ENCODE results near the gene DRC7. TPM values are rescaled to one million over a fixed set of nuclear protein-coding genes. Genes with fewer than 3 reads are reported as not detected.
"Not testable (repeated sequence)": the region's sequence is repeated elsewhere in the genome, so short reads cannot be mapped to it uniquely, and the experiment has no call there.

The DRC7 gene
- polyA plus RNA-seq, 4 donors = 0.37 TPM; not detected in 3

DNA sequence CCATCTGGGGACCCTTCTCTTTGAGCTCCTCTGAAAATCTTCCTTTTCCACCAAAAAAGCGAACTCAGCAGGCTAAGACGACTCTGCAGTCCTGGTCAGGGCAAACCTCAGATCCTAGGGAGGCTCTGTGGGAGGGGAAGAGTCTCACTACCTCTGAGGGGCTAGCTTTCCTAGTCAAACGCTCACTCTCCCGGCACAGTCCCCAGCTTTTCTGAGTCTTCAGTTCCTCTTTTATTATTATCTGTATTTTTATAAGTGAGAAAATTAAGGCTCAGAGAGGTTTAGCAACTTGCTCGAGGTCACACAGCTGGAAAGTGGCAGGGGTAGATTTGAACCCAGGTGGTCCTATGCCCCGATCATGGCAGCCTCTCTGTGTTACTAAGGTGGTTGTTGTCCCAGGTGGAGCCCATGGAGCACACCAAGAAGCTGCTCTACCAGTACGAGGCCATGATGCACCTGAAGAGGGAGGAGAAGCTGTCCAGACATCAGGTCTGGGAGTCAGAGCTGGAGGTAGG lies 31.9 kb downstream of the DRC7 start:
- Histone ChIP-seq H3K27me3 (ENCODE audit: control insufficient read depth in 3 of 3, insufficient read depth in 3 of 3, low read length in 3 of 3) (no peaks in the 10 kb centered on the region), H3K36me3 (ENCODE audit: control insufficient read depth in 3 of 3, insufficient read depth in 2 of 3, low read depth in 1 of 3, low read length in 3 of 3) (no peaks in the 10 kb centered on the region), H3K9me3 (ENCODE audit: control insufficient read depth in 2 of 2, insufficient read depth in 1 of 2, low read depth in 1 of 2, low read length in 1 of 2) (no peaks in the 10 kb centered on the region), H3K27ac (ENCODE audit: low read depth in 1 of 3, low read length in 2 of 3) (no peak overlapping the region), H3K4me1 (ENCODE audit: control insufficient read depth in 3 of 3, insufficient read depth in 2 of 3, low read depth in 1 of 3, low read length in 2 of 3) (no peaks in the 10 kb centered on the region), H3K4me3 (ENCODE audit: low read depth in 1 of 3, low read length in 3 of 3) (no peak overlapping the region)
- DNase-seq (no peak), FAIRE-seq (no peak)
- 76 to 84% (median 80%) methylated on average over 7 of the region's 7 CpGs for WGBS, 3 donors

GRCh38 chr16:57727610-57728009 lies 33.0 kb downstream of the DRC7 start:
- FAIRE-seq (no peak), DNase-seq (no peak)
- no peaks in the 10 kb centered on the region for H3K9me3 ChIP-seq (ENCODE audit: control insufficient read depth in 2 of 2, insufficient read depth in 1 of 2, low read depth in 1 of 2, low read length in 1 of 2)
- no peak overlapping the region for H3K27ac ChIP-seq (ENCODE audit: low read depth in 1 of 3, low read length in 2 of 3)
- H3K36me3 ChIP-seq (ENCODE audit: control insufficient read depth in 3 of 3, insufficient read depth in 2 of 3, low read depth in 1 of 3, low read length in 3 of 3) = no peaks in the 10 kb centered on the region
- no peaks in the 10 kb centered on the region for H3K4me1 ChIP-seq (ENCODE audit: control insufficient read depth in 3 of 3, insufficient read depth in 2 of 3, low read depth in 1 of 3, low read length in 2 of 3)
- no peaks in the 10 kb centered on the region for H3K27me3 ChIP-seq (ENCODE audit: control insufficient read depth in 3 of 3, insufficient read depth in 3 of 3, low read length in 3 of 3)
- 63 to 71% (median 69%) methylated on average over 4 of the region's 4 CpGs for WGBS, 3 donors
- H3K4me3 ChIP-seq (ENCODE audit: low read depth in 1 of 3, low read length in 3 of 3) = no peak overlapping the region

- no peak for FAIRE-seq
- DNase-seq = no peak
- WGBS, 3 donors = 92 to 95% (median 94%) methylated on average over 14 of the region's 14 CpGs
- Histone ChIP-seq H3K4me3 (ENCODE audit: low read depth in 1 of 3, low read length in 3 of 3) (no peak overlapping the region), H3K27ac (ENCODE audit: low read depth in 1 of 3, low read length in 2 of 3) (no peak overlapping the region), H3K36me3 (ENCODE audit: control insufficient read depth in 3 of 3, insufficient read depth in 2 of 3, low read depth in 1 of 3, low read length in 3 of 3) (no peaks in the 10 kb centered on the region), H3K9me3 (ENCODE audit: control insufficient read depth in 2 of 2, insufficient read depth in 1 of 2, low read depth in 1 of 2, low read length in 1 of 2) (no peaks in the 10 kb centered on the region), H3K4me1 (ENCODE audit: control insufficient read depth in 3 of 3, insufficient read depth in 2 of 3, low read depth in 1 of 3, low read length in 2 of 3) (no peaks in the 10 kb centered on the region), H3K27me3 (ENCODE audit: control insufficient read depth in 3 of 3, insufficient read depth in 3 of 3, low read length in 3 of 3) (no peaks in the 10 kb centered on the region)
Observed at GRCh38 chr16:57728336-57729181, 34.0 kb downstream of the DRC7 start.

DNA sequence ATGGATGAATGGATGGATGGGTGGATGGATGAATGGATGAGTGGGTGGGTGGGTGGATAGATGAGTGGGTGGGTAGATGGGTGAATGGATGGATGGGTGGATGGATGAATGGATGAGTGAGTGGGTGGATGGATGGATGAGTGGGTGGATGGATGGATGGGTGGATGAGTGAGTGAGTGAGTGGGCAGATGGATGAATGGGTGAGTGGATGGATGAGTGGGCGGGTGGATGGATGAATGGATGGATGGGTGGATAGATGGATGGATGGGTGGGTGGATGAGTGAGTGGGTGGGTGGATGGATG lies 34.5 kb downstream of the DRC7 start:
- H3K36me3 ChIP-seq (ENCODE audit: control insufficient read depth in 3 of 3, insufficient read depth in 2 of 3, low read depth in 1 of 3, low read length in 3 of 3) = no peaks in the 10 kb centered on the region
- DNase-seq = no peak
- no peak overlapping the region for H3K27ac ChIP-seq (ENCODE audit: low read depth in 1 of 3, low read length in 2 of 3)
- no peaks in the 10 kb centered on the region for H3K27me3 ChIP-seq (ENCODE audit: control insufficient read depth in 3 of 3, insufficient read depth in 3 of 3, low read length in 3 of 3)
- no peaks in the 10 kb centered on the region for H3K4me1 ChIP-seq (ENCODE audit: control insufficient read depth in 3 of 3, insufficient read depth in 2 of 3, low read depth in 1 of 3, low read length in 2 of 3)
- WGBS, 3 donors = 86 to 95% (median 92%) methylated on average over 1 of the region's 1 CpG
- H3K4me3 ChIP-seq (ENCODE audit: low read depth in 1 of 3, low read length in 3 of 3) = no peak overlapping the region
- no peaks in the 10 kb centered on the region for H3K9me3 ChIP-seq (ENCODE audit: control insufficient read depth in 2 of 2, insufficient read depth in 1 of 2, low read depth in 1 of 2, low read length in 1 of 2)
- FAIRE-seq = no peak

- DNase-seq; H3K4me1 ChIP-seq (ENCODE audit: control insufficient read depth in 3 of 3, insufficient read depth in 2 of 3, low read depth in 1 of 3, low read length in 2 of 3); FAIRE-seq; H3K27me3 ChIP-seq (ENCODE audit: control insufficient read depth in 3 of 3, insufficient read depth in 3 of 3, low read length in 3 of 3); H3K27ac ChIP-seq (ENCODE audit: low read depth in 1 of 3, low read length in 2 of 3); H3K4me3 ChIP-seq (ENCODE audit: low read depth in 1 of 3, low read length in 3 of 3); H3K9me3 ChIP-seq (ENCODE audit: control insufficient read depth in 2 of 2, insufficient read depth in 1 of 2, low read depth in 1 of 2, low read length in 1 of 2); H3K36me3 ChIP-seq (ENCODE audit: control insufficient read depth in 3 of 3, insufficient read depth in 2 of 3, low read depth in 1 of 3, low read length in 3 of 3): not testable (repeated sequence)
- WGBS, 3 donors = 91 to 95% (median 94%) methylated on average over 6 of the region's 6 CpGs
Observed at GRCh38 chr16:57729852-57730251, 35.2 kb downstream of the DRC7 start.

DNA sequence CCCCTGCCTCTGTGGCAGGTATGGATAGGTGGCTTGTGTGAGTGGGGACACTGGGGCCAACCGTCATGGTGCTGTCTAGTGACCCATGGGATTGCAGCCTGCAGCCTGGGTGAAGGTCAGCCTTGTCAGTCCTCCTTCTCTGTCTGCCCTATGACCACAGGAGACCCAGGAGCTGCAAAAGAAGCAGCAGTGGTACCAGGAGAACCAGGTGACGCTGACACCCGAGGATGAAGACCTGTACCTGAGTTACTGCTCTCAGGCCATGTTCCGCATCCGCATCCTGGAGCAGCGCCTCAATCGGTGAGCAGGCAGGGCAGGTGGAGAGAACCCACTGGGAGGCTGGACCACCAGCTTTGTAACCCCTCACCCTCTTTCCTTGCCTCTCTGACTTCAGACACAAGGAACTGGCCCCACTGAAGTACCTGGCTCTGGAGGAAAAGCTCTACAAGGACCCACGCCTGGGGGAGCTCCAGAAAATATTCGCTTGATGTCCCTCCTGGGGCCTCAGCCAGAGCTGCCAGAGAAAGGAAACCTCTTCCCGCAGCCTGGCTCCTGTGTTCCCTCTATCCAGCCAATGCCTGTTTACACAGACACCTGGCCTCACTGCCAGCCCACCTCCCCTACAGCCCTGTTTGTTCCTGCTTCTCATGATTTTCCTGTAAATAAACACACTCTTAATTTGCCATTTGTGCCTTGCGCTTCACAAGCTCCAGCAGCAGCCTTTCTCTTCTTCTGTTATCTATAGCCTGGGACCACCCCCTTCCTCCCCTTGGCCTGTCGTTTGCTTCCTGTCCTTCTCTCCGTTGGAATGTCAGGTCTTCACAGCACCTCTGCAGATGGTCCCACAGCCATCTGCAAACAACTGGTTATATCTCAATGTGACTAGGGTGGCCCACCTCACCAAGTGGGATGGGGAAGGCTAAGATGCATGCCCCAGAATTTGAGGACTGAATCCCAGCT lies 36.4 kb downstream of the DRC7 start:
- 74 to 82% (median 76%) methylated on average over 13 of the region's 13 CpGs for WGBS, 3 donors
- DNase-seq (no peak), FAIRE-seq (no peak)
- H3K27me3 ChIP-seq (ENCODE audit: control insufficient read depth in 3 of 3, insufficient read depth in 3 of 3, low read length in 3 of 3) = no peaks in the 10 kb centered on the region
- H3K27ac ChIP-seq (ENCODE audit: low read depth in 1 of 3, low read length in 2 of 3) = no peak overlapping the region
- no peaks in the 10 kb centered on the region for H3K9me3 ChIP-seq (ENCODE audit: control insufficient read depth in 2 of 2, insufficient read depth in 1 of 2, low read depth in 1 of 2, low read length in 1 of 2)
- no peak overlapping the region for H3K4me3 ChIP-seq (ENCODE audit: low read depth in 1 of 3, low read length in 3 of 3)
- no peaks in the 10 kb centered on the region for H3K36me3 ChIP-seq (ENCODE audit: control insufficient read depth in 3 of 3, insufficient read depth in 2 of 3, low read depth in 1 of 3, low read length in 3 of 3)
- peaks cover 0 to 5% (median 1%) of the 10 kb centered on the region in 3 donors for H3K4me1 ChIP-seq (ENCODE audit: control insufficient read depth in 3 of 3, insufficient read depth in 2 of 3, low read depth in 1 of 3, low read length in 2 of 3)

GRCh38 chr16:57732037-57732436 lies 37.4 kb downstream of the DRC7 start:
- Histone ChIP-seq H3K27me3 (ENCODE audit: control insufficient read depth in 3 of 3, insufficient read depth in 3 of 3, low read length in 3 of 3) (no peaks in the 10 kb centered on the region), H3K27ac (ENCODE audit: low read depth in 1 of 3, low read length in 2 of 3) (no peak overlapping the region), H3K4me1 (ENCODE audit: control insufficient read depth in 3 of 3, insufficient read depth in 2 of 3, low read depth in 1 of 3, low read length in 2 of 3) (peaks cover 0 to 15% (median 1%) of the 10 kb centered on the region in 3 donors), H3K36me3 (ENCODE audit: control insufficient read depth in 3 of 3, insufficient read depth in 2 of 3, low read depth in 1 of 3, low read length in 3 of 3) (no peaks in the 10 kb centered on the region), H3K9me3 (ENCODE audit: control insufficient read depth in 2 of 2, insufficient read depth in 1 of 2, low read depth in 1 of 2, low read length in 1 of 2) (no peaks in the 10 kb centered on the region), H3K4me3 (ENCODE audit: low read depth in 1 of 3, low read length in 3 of 3) (no peak overlapping the region)
- WGBS, 3 donors = 70 to 77% (median 73%) methylated on average over 2 of the region's 2 CpGs
- DNase-seq = no peak
- no peak for FAIRE-seq

DNA sequence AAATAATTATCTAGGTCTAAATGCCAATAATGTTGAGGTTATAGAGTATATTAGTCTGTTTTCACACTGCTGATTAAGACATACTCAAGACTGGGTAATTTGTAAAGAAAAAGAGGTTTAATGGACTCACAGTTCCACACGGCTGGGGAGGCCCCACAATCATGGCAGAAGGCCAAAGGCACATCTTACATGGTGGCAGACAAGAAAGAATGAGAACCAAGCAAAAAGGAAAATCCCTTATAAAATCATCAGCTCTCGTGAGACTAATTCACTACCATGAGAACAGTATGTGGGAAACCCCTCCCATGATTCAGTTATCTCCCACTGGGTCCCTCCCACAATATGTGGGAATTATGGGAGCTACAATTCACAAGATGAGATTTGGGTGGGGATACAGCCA lies 38.1 kb downstream of the DRC7 start:
- 55 to 65% (median 62%) methylated on average over 2 of the region's 2 CpGs for WGBS, 3 donors
- peaks cover 0 to 19% (median 1%) of the 10 kb centered on the region in 3 donors for H3K4me1 ChIP-seq (ENCODE audit: control insufficient read depth in 3 of 3, insufficient read depth in 2 of 3, low read depth in 1 of 3, low read length in 2 of 3)
- no peaks in the 10 kb centered on the region for H3K9me3 ChIP-seq (ENCODE audit: control insufficient read depth in 2 of 2, insufficient read depth in 1 of 2, low read depth in 1 of 2, low read length in 1 of 2)
- H3K36me3 ChIP-seq (ENCODE audit: control insufficient read depth in 3 of 3, insufficient read depth in 2 of 3, low read depth in 1 of 3, low read length in 3 of 3) = peaks cover 0 to 2% (median 0%) of the 10 kb centered on the region in 3 donors
- no peak overlapping the region for H3K4me3 ChIP-seq (ENCODE audit: low read depth in 1 of 3, low read length in 3 of 3)
- no peaks in the 10 kb centered on the region for H3K27me3 ChIP-seq (ENCODE audit: control insufficient read depth in 3 of 3, insufficient read depth in 3 of 3, low read length in 3 of 3)
- no peak overlapping the region for H3K27ac ChIP-seq (ENCODE audit: low read depth in 1 of 3, low read length in 2 of 3)
- FAIRE-seq = no peak
- no peak for DNase-seq

All from small intestine (tissue), 7 donors.